ENCODE results near the gene GINM1. TPM values are rescaled to one million over a fixed set of nuclear protein-coding genes. Genes with fewer than 3 reads are reported as not detected.

The GINM1 gene
- total RNA-seq, 1 donor from 2014 or later, result 69.8 TPM

DNA sequence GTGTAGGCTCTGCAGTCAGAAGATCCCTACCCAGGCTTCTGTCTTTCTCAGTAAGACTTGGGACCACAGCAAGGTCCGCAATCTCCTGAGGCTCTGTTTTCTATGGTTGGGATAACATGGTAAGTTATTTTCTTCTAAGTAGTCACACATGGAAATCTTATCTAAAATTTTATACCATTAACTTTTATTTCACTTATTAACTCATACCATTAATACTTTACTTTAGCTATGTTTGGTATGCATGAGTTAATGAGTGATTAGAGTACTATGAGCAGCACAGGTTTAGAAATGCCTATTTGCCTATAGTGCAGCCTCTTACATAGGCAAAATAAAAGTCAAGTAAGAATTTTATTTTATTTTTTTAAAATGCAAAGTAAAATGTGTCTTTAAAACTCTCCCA is 27.2 kb downstream of the GINM1 start:
- no peak for DNase-seq (ENCODE audit: low spot score)

DNA sequence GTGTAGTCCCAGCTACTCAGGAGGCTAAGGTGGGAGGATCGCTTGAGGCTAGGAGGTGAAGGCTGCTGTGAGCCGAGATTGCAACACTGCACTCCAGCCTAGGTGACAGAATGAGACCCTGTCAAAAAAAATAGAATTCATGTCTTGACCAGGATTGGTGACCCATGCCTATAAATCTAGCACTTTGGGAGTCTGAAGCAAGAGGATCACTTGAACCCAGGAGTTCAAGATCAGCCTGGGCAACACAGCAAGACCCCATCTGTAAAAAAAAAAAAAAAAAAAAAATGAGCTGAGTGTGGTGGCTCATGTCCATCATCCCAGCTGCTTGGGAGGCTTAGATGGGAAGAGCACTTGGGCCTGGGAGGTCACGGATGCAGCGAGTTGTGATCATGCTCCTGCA is 34.3 kb downstream of the GINM1 start:
- DNase-seq (ENCODE audit: low spot score), result no peak

DNA sequence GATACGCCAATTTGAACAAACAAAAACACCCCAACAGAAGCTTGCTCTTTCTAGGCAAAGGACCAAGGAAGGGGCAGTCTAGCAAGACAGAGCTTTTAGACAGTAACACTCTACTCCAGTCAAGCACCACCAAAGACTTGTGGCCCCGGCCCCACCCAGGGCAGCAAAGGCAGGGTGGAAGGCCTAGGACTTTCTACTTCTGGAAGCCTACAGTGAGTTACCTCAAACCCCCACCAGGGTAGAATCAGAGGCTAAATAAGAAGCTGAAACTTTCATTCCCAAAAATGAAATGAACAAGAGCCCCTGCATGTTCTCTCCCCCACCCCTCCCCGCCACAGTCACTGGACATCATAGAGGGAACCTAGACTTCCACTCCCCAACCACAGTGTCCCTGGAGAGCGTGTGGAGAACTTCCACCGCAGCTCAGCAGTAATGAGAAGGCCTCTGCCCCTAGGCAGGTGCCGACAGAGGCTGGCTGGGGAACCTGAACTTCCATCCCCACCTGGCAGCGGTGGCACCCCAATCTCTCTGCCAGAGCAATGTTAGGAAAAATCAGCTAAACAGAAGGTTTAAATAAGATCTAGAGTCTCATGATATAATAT is 42.3 kb downstream of the GINM1 start:
- DNase-seq (ENCODE audit: low spot score), result no peak

DNA sequence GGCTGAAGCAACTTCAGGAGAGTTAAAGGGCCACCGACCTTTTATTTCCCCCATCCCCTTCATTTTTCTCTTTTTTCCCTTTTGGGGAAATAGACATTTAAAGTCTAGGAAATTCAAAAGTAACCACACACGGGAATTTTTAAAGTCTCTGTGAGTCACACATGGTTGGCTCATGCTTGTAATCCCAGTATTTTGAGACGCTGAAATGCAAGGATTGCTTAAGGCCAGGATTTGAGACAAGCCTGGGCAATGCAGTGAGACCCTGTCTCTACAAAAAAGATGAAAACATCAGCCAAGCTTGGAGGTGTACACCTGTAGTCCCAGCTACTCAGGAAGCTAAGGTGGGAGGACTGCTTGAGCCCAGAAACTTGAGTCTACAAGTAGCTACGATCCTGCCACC is 48.2 kb downstream of the GINM1 start:
- DNase-seq (ENCODE audit: low spot score), result no peak

DNA sequence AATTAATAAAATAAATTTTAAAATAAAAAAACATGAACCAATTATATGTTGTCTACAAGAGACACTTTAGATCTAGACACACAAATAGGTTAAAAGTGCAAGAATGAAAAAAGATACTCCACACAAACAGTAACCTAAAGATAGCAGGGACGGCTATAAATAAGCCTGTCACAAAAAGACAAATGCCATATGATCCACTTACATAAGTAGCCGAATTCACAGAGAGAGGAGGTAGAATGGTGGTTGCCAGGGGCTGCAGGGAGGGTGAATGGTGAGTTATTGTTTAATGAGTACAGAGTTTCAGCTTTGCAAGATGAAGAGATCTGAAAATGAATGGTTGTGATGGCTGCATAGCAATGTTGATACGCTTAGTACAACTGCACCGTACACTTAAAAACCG is 49.6 kb downstream of the GINM1 start:
- DNase-seq (ENCODE audit: low spot score), result no peak

DNA sequence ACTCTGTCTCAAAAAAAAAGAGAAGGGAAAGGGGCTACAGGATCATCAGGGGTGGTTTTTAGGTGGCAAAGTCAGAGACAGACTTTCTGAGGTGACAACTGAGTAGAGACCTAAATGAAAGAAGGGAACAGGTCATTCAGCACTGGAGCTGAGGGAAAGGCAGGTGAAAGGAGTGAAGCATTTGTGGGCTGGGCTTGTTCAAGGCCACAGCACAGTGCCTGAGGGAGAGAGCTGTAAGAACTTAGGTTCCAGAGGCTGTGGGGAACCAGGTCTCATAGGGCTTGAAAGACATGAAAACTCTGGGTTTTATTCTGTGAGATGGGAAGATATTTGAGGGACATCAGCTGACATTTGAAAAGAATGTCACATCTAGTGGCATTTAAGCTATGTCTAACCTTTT is 61.5 kb downstream of the GINM1 start:
- DNase-seq (ENCODE audit: low spot score), result no peak

DNA sequence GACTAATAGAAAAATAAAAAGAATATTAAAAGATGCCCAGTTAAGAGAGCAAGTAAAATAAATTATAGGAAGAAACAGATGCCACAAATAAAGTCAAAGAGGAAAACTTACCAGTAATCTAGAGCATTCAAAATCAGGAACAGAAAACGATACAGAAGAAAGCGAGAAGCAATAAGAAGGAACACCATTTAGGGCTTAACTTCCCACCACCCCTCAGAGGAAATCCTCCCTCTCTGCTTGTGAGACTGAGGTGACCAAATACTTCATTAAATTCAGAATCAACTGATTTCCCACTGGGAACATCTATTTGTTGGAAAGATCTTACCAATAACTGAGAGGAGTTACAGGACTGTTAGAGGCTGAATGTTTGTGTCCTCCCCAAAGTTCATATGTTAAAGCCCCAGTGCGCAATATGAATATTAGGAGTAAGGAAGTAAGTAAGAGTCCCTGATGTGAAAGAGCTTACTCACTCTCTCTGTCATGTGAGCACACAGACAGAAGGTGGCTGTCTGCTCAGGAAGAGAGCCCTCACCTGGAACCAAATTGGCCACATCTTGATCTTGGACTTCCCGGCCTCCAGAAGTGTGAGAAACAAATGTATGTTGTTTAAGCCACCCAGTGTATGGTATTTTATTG is 62.8 kb downstream of the GINM1 start:
- DNase-seq (ENCODE audit: low spot score), result no peak

DNA sequence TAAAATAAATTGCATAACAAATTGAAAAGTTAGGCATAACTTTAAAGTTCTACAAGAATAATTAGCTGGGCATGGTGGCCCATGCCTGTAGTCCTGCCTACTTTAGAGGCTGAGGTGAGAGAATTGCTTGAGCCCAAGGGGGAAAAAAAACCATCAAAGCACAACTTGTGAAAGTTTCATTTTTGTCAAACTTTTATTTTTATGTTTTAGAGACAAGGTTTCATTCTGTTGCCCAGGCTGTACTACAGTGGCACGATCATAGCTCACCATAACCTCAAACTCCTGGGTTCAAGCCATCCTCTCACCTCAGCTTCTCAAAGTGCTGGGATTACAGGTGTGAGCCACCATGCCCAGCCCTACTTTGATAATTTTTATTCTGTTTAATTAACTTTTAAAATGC is 68.1 kb downstream of the GINM1 start:
- DNase-seq (ENCODE audit: low spot score), result no peak

DNA sequence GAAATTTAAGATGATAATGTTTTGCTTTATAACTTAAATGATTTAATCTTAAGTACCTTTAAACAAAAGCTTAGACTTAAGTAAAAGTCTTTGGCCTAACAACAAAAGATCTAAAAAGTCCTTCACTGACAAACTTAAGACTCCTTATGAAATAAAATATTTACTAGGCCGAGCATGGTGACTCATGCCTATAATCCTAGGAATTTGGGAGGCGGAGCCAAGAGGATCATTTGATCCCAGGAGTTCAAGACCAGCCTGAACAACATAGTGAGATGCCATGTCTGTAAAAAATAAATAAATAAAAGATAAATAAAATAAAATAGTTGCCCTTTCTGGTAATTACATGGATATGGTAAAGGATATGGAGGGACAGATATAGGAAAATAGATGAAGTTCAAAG is 69.9 kb downstream of the GINM1 start:
- peak; percentile 11 for DNase-seq (ENCODE audit: low spot score)

Other genes with a start within 250 kb of the GINM1 start
- 51.0 TPM for gene TAB2, start 248.7 kb upstream of the GINM1 start, total RNA-seq (ENCODE audit: insufficient read depth, low replicate concordance)
- 17.3 TPM for gene SUMO4, start 166.1 kb upstream of the GINM1 start, total RNA-seq (ENCODE audit: insufficient read depth, low replicate concordance)
- 5.5 TPM for gene ZC3H12D, start 81.4 kb upstream of the GINM1 start, total RNA-seq (ENCODE audit: insufficient read depth, low replicate concordance)
- gene PPIL4, start 20.3 kb upstream of the GINM1 start, total RNA-seq (ENCODE audit: insufficient read depth, low replicate concordance), result 46.7 TPM
- 27.2 TPM for gene KATNA1, start 82.3 kb downstream of the GINM1 start, total RNA-seq (ENCODE audit: insufficient read depth, low replicate concordance)
- 10.1 TPM for gene LATS1, start 151.7 kb downstream of the GINM1 start, total RNA-seq (ENCODE audit: insufficient read depth, low replicate concordance)
- gene NUP43, start 180.2 kb downstream of the GINM1 start, total RNA-seq (ENCODE audit: insufficient read depth, low replicate concordance), result 30.6 TPM
- gene PCMT1, start 183.4 kb downstream of the GINM1 start, total RNA-seq (ENCODE audit: insufficient read depth, low replicate concordance), result 74.4 TPM

Measured in umbilical cord (tissue), 2 donors.